Measurements from ENCODE around the gene HBG2.

HBG2 gene

GRCh38 chr11:5223146-5223545, 31.4 kb downstream of the HBG2 start:
- Histone ChIP-seq H3K27me3 (ENCODE audit: insufficient read depth, poor library complexity, severe bottlenecking) (peaks cover 2% of the 10 kb centered on the region), H3K4me3 (replicated peaks; ENCODE audit: insufficient read depth, low read length) (no peak overlapping the region), H3K27ac (replicated peaks) (no peak overlapping the region)
- no peak for TF ChIP-seq REST (IDR thresholded peaks at IDR 0.05; ENCODE audit: insufficient replicate concordance, low read depth)
- no peak for TF ChIP-seq GABPA (IDR thresholded peaks at IDR 0.05; ENCODE audit: low read depth)
- no peak for TF ChIP-seq CTCF (IDR thresholded peaks at IDR 0.05; ENCODE audit: insufficient read depth, low read length)
- no peak for TF ChIP-seq POLR2AphosphoS5 (IDR thresholded peaks at IDR 0.05; ENCODE audit: low read depth)
- TF ChIP-seq SPI1 (IDR thresholded peaks at IDR 0.05; ENCODE audit: borderline replicate concordance, low read depth) = no peak
- no peak for DNase-seq (ENCODE audit: low read depth in 1 of 2, low spot score in 1 of 2)

GRCh38 chr11:5210376-5210885, 44.1 kb downstream of the HBG2 start:
- Histone ChIP-seq H3K4me3 (replicated peaks; ENCODE audit: insufficient read depth, low read length) (no peak overlapping the region), H3K27me3 (ENCODE audit: insufficient read depth, poor library complexity, severe bottlenecking) (no peaks in the 10 kb centered on the region), H3K27ac (replicated peaks) (no peak overlapping the region)
- DNase-seq (ENCODE audit: low read depth in 1 of 2, low spot score in 1 of 2) = no peak
- TF ChIP-seq REST (IDR thresholded peaks at IDR 0.05; ENCODE audit: insufficient replicate concordance, low read depth) (no peak), CTCF (IDR thresholded peaks at IDR 0.05; ENCODE audit: insufficient read depth, low read length) (no peak)

- H3K27me3 ChIP-seq (ENCODE audit: insufficient read depth, poor library complexity, severe bottlenecking) = no peaks in the 10 kb centered on the region
- no peak overlapping the region for H3K4me3 ChIP-seq (replicated peaks; ENCODE audit: insufficient read depth, low read length)
- peak in 1 of 2 experiments; percentile 6 for DNase-seq (ENCODE audit: low read depth in 1 of 2, low spot score in 1 of 2)
- peak; percentile 13 for TF ChIP-seq CTCF (IDR thresholded peaks at IDR 0.05; ENCODE audit: insufficient read depth, low read length)
- no peak for TF ChIP-seq SPI1 (IDR thresholded peaks at IDR 0.05; ENCODE audit: borderline replicate concordance, low read depth)
- H3K27ac ChIP-seq (replicated peaks) = no peak overlapping the region
These were observed 49.8 kb downstream of the HBG2 start for GRCh38 chr11:5204787-5205186.

GRCh38 chr11:5203366-5203765, 51.2 kb downstream of the HBG2 start:
- DNase-seq (ENCODE audit: low read depth in 1 of 2, low spot score in 1 of 2) = no peak
- Histone ChIP-seq H3K4me3 (replicated peaks; ENCODE audit: insufficient read depth, low read length) (no peak overlapping the region), H3K27ac (replicated peaks) (no peak overlapping the region), H3K27me3 (ENCODE audit: insufficient read depth, poor library complexity, severe bottlenecking) (no peaks in the 10 kb centered on the region)
- TF ChIP-seq GABPA (IDR thresholded peaks at IDR 0.05; ENCODE audit: low read depth) (no peak), REST (IDR thresholded peaks at IDR 0.05; ENCODE audit: insufficient replicate concordance, low read depth) (no peak), SPI1 (IDR thresholded peaks at IDR 0.05; ENCODE audit: borderline replicate concordance, low read depth) (no peak)
